K562 (cell line): ENCODE measurements around the gene WTAP. TPM values are rescaled to one million over a fixed set of nuclear protein-coding genes. Genes with fewer than 3 reads are reported as not detected.

Experiments
- ATAC-seq: fragments of 200-7000 bp; cut with Tn5 transposase; 3 replicates; pipeline ENCODE4 v1.9.1; 2020; ENCODE audit warnings: moderate library complexity
- BruUV-seq: library from RNA; stranded (reverse); fragments of 400-500 nt; replicated peaks from 2 replicates; lab custom pipeline; 2021; lab: Mats Ljungman, UMichigan
- CTCF ChIA-PET: fragments of 300-600 bp; formaldehyde crosslinking; extraction: SDS; loops from one replicate; lab custom pipeline; 2021; ENCODE audit warnings: low intra/inter-chr PET ratio; lab: Yijun Ruan, JAX
- POLR2A ChIA-PET: fragments of 300-600, 350-650 bp; sonication (Branson Sonifier 250); formaldehyde crosslinking; extraction: SDS; loops from one replicate; lab custom pipeline; 2021; ENCODE audit warnings: antibody characterized with exemption, inconsistent platforms; lab: Yijun Ruan, JAX
- DNase-seq, 4 experiments: peaks; one replicate each; pipeline versions ENCODE4 v3.0.0 to v3.0.0-alpha.2; 2011 to 2018; ENCODE audit warnings: low spot score in 3 of 4, mixed read lengths in 3 of 4; ENCODE audit errors: extremely low read depth in 1 of 4
- FAIRE-seq: peaks from 2 replicates; lab custom pipeline; 2011; peaks lifted over from hg19 to GRCh38; lab: Jason Lieb, UNC
- H2AFZ ChIP-seq: 2 replicates; pipeline ENCODE4 v1.6.0; 2011; ENCODE audit warnings: low read depth, low read length, control low read depth, inconsistent platforms
- H3K27ac ChIP-seq: fragments of 200-600 bp; 3 replicates; pipeline ENCODE4 v1.8.0; 2011; ENCODE audit warnings: low read depth, mild to moderate bottlenecking, control low read depth, inconsistent platforms, low read length, moderate library complexity, mixed read lengths; ENCODE audit errors: extremely low read depth
- H3K27me3 ChIP-seq, 2 experiments: fragments of 300-600 bp in 1 of 2; 2 replicates in 1 of 2; 3 replicates in 1 of 2; pipeline versions ENCODE4 v1.6.0 to v1.8.0; 2011; ENCODE audit warnings: inconsistent platforms in 2 of 2, low read length in 2 of 2, mild to moderate bottlenecking in 1 of 2, mixed read lengths in 1 of 2, moderate library complexity in 1 of 2; ENCODE audit not compliant: control insufficient read depth in 2 of 2, insufficient read depth in 2 of 2
- H3K36me3 ChIP-seq: fragments of 300-600 bp; 3 replicates; pipeline ENCODE4 v1.8.0; 2011; ENCODE audit warnings: mild to moderate bottlenecking, low read length, inconsistent platforms; ENCODE audit not compliant: control insufficient read depth, insufficient read depth
- H3K4me1 ChIP-seq, 2 experiments: fragments of 200-600 bp in 1 of 2; replicated peaks in 1 of 2; 2 replicates in 1 of 2; 3 replicates in 1 of 2; pipeline versions ENCODE4 v1.5.1 to v1.8.0; 2011; ENCODE audit warnings: inconsistent platforms in 2 of 2, low read length in 2 of 2, mild to moderate bottlenecking in 1 of 2, mixed read lengths in 1 of 2, moderate library complexity in 1 of 2; ENCODE audit not compliant: control insufficient read depth in 2 of 2, insufficient read depth in 2 of 2
- H3K4me2 ChIP-seq: 2 replicates; pipeline ENCODE4 v1.6.1; 2011; ENCODE audit warnings: low read length, control low read depth, inconsistent platforms, mixed read lengths; ENCODE audit not compliant: insufficient read depth
- H3K4me3 ChIP-seq: fragments of 200-600 bp; sonication (generic), shearing (Covaris generic); 2 replicates; pipeline ENCODE4 v1.5.1; 2016; ENCODE audit warnings: control low read depth, inconsistent platforms
- H3K79me2 ChIP-seq: fragments of 200-600 bp; 3 replicates; pipeline ENCODE4 v1.8.0; 2011; ENCODE audit warnings: low read length, inconsistent platforms; ENCODE audit not compliant: control insufficient read depth, insufficient read depth
- H3K9ac ChIP-seq, 2 experiments: 2 replicates each; pipeline versions ENCODE4 v1.6.0 to v1.6.1; 2011; ENCODE audit warnings: low read depth in 2 of 2, low read length in 2 of 2, control low read depth in 1 of 2, inconsistent platforms in 1 of 2, mild to moderate bottlenecking in 1 of 2, mixed read lengths in 1 of 2; ENCODE audit not compliant: insufficient read depth in 1 of 2
- H3K9me1 ChIP-seq: one replicate; pipeline ENCODE4 v1.6.0; 2011; ENCODE audit warnings: inconsistent platforms, mild to moderate bottlenecking, low read length, moderate library complexity; ENCODE audit not compliant: control insufficient read depth, insufficient read depth
- H3K9me3 ChIP-seq: replicated peaks from 2 replicates; pipeline ENCODE4 v1.5.1; 2011; ENCODE audit warnings: low read depth, low read length, inconsistent platforms; ENCODE audit not compliant: control insufficient read depth, insufficient read depth
- H4K20me1 ChIP-seq: replicated peaks from 2 replicates; pipeline ENCODE4 v1.6.1; 2011; ENCODE audit warnings: low read length, inconsistent platforms, mixed read lengths; ENCODE audit not compliant: control insufficient read depth, insufficient read depth
- ERF ChIP-seq: fragments of 450-650 bp; formaldehyde crosslinking; IDR thresholded peaks from 2 replicates; pipeline ENCODE4 v1.4.0; 2020; ENCODE audit warnings: mild to moderate bottlenecking, mixed read lengths
- HDAC8 ChIP-seq: fragments of 450-650 bp; IDR thresholded peaks from 2 replicates; pipeline ENCODE4 v1.6.1; 2016; ENCODE audit warnings: mild to moderate bottlenecking, missing genetic modification characterization, moderate library complexity, missing compliant biosample characterization
- HDGF ChIP-seq: fragments of 450-650 bp; IDR thresholded peaks from 2 replicates; pipeline ENCODE4 v1.6.1; 2016
- HNRNPK ChIP-seq: fragments of 200-400 bp; formaldehyde crosslinking; IDR thresholded peaks from one replicate; pipeline ENCODE4 v1.6.1; 2018; ENCODE audit warnings: mild to moderate bottlenecking, low read depth, low read length; ENCODE audit not compliant: poor library complexity, severe bottlenecking
- MAFK ChIP-seq: IDR thresholded peaks from 2 replicates; pipeline ENCODE4 v1.6.1; 2011; ENCODE audit warnings: low read length, improper control_type of control experiment
- NBN ChIP-seq: fragments of 450-650 bp; IDR thresholded peaks from 2 replicates; pipeline ENCODE4 v1.6.1; 2016; ENCODE audit warnings: low read depth, mild to moderate bottlenecking
- POLR2G ChIP-seq: fragments of 200-400 bp; formaldehyde crosslinking; IDR thresholded peaks from 2 replicates; pipeline ENCODE4 v1.6.1; 2017; ENCODE audit warnings: low read depth, mild to moderate bottlenecking, antibody characterized with exemption, low read length, moderate library complexity
- SAP30 ChIP-seq: fragments of 200-600 bp; sonication (generic); IDR thresholded peaks from 2 replicates; pipeline ENCODE4 v1.6.1; 2012; ENCODE audit warnings: borderline replicate concordance, low read depth, mild to moderate bottlenecking, moderate library complexity, low read length, control low read depth, inconsistent platforms; ENCODE audit not compliant: insufficient read depth, poor library complexity, severe bottlenecking
- ZNF134 ChIP-seq: fragments of 250-450 bp; sonication (Bioruptor Pico); conservative IDR thresholded peaks from 2 replicates; pipeline ENCODE4 v1.4.0; 2020
- ZNF445 ChIP-seq: fragments of 250-450 bp; sonication (Bioruptor Pico); IDR thresholded peaks from 2 replicates; pipeline ENCODE4 v1.4.0; 2020; ENCODE audit warnings: low read depth, mild to moderate bottlenecking, moderate library complexity
- ZNF551 ChIP-seq: fragments of 250-450 bp; sonication (Bioruptor Pico); IDR thresholded peaks from 2 replicates; pipeline ENCODE4 v1.5.0; 2021; ENCODE audit warnings: mild to moderate bottlenecking, moderate library complexity
- ZNF584 ChIP-seq: fragments of 200-800 bp; sonication (Bioruptor generic); IDR thresholded peaks from 2 replicates; pipeline ENCODE4 v1.6.1; 2016; ENCODE audit warnings: low read depth, mild to moderate bottlenecking, missing genetic modification characterization, missing compliant biosample characterization
- ZNF639 ChIP-seq, 2 experiments: fragments of 200-800 bp in 1 of 2; sonication (Bioruptor generic) in 1 of 2; sonication (generic) in 1 of 2; formaldehyde crosslinking in 1 of 2; IDR thresholded peaks in 1 of 2; conservative IDR thresholded peaks in 1 of 2; 2 replicates each; pipeline versions ENCODE4 v1.5.0 to v1.6.1; 2016 to 2020; ENCODE audit warnings: missing compliant biosample characterization in 1 of 2, missing genetic modification characterization in 1 of 2, missing genetic modification reagents in 1 of 2
- WGBS: fragments of 100-300 bp; shearing (Covaris generic); methylation state at CpG from one replicate; pipeline ENCODE4 v1.1.6; 2016; ENCODE audit warnings: low coverage, mixed read lengths; ENCODE audit not compliant: insufficient coverage; ENCODE audit errors: missing lambda C conversion rate; 5-methylcytosine and 5-hydroxymethylcytosine counted together
- in situ Hi-C: fragments of 300-500 bp; cut with MboI; formaldehyde crosslinking; loops from 4 replicates; pipeline ENCODE4 v1.15.0; 2018; ENCODE audit warnings: inconsistent platforms, mixed read lengths
- intact Hi-C: fragments of 100-400 bp; cut with micrococcal nuclease; formaldehyde crosslinking; loops from 2 replicates; pipeline ENCODE4 v1.14.2; 2022
- polyA plus RNA-seq, 8 experiments: library from polyadenylated mRNA; depleted of rRNA in 4 of 8; stranded (reverse) in 5 of 8; unstranded in 3 of 8; fragments of >200 nt; fragmentation: Nextera tagmentation in 2 of 8; fragmentation: Illumina TruSeq in 1 of 8; extraction: Ambion mirVana in 2 of 8; extraction: Trizol in 1 of 8; gene quantifications; 2 replicates each; pipeline versions ENCODE4 v1.2.1 to v1.2.3, GENCODE V29; 2011 to 2014; ENCODE audit warnings: inconsistent platforms in 1 of 8, missing spikeins in 1 of 8
- total RNA-seq, 7 experiments: library from RNA; depleted of rRNA in 6 of 7; stranded (reverse); fragments of >200 nt in 6 of 7; fragmentation: Illumina TruSeq in 2 of 7; extraction: Trizol in 2 of 7; gene quantifications; 2 replicates each; pipeline versions ENCODE4 v1.2.1 to v1.2.3, GENCODE V29; 2011 to 2021; ENCODE audit warnings: low replicate concordance in 1 of 7
- TF ChIP-seq, protein P1 (sequence below): sonication (generic); formaldehyde crosslinking; IDR thresholded peaks from 2 replicates; pipeline ENCODE4 v1.4.0; 2020; ENCODE audit warnings: mild to moderate bottlenecking, missing genetic modification reagents
- TF ChIP-seq, protein P2 (sequence below): fragments of 450-650 bp; IDR thresholded peaks from one replicate; pipeline ENCODE4 v1.6.1; 2018; ENCODE audit warnings: mild to moderate bottlenecking, moderate library complexity; ENCODE audit not compliant: partially characterized antibody

WTAP gene
- total and polyA plus RNA-seq, 9 of the 15 experiments (the other 6 are each of a cell fraction or from before 2014, with no cell fraction given), result 52.4 to 156 (median 110) TPM

- TF ChIP-seq, protein P1, sequence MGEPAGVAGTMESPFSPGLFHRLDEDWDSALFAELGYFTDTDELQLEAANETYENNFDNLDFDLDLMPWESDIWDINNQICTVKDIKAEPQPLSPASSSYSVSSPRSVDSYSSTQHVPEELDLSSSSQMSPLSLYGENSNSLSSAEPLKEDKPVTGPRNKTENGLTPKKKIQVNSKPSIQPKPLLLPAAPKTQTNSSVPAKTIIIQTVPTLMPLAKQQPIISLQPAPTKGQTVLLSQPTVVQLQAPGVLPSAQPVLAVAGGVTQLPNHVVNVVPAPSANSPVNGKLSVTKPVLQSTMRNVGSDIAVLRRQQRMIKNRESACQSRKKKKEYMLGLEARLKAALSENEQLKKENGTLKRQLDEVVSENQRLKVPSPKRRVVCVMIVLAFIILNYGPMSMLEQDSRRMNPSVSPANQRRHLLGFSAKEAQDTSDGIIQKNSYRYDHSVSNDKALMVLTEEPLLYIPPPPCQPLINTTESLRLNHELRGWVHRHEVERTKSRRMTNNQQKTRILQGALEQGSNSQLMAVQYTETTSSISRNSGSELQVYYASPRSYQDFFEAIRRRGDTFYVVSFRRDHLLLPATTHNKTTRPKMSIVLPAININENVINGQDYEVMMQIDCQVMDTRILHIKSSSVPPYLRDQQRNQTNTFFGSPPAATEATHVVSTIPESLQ (CRISPR knock-in tag), result peak; percentile 99
- TF ChIP-seq POLR2G, result peak; percentile 98
- no peak for TF ChIP-seq HDGF
- peak; percentile 89 for TF ChIP-seq ZNF584
- TF ChIP-seq MAFK, result no peak
- TF ChIP-seq HNRNPK, result no peak
- no peak for TF ChIP-seq ZNF445
These were observed at the start of gene WTAP (continued) for GRCh38 chr6:159726918-159727716.

GRCh38 chr6:159677506-159678165, 49.7 kb upstream of the WTAP start:
- no peak overlapping the region for H3K9ac ChIP-seq
- POLR2A ChIA-PET, result interaction anchor here (0.6 to 1.0 kb wide), 4 partner anchors 10 to 664 kb away, joined by 3 to 4 read pairs (median 3); no protein-coding TSS in a partner anchor
- DNase-seq (no peak), FAIRE-seq (no peak), ATAC-seq (peak; percentile 57)
- CTCF ChIA-PET, result no interaction called here
- H3K79me2 ChIP-seq, result peaks cover 5% of the 10 kb centered on the region; the same call in 1 of the 3 replicates
- no peak overlapping the region for H2AFZ ChIP-seq
- H3K27me3 ChIP-seq, result no peaks in the 10 kb centered on the region
- H3K27ac ChIP-seq, result no peak overlapping the region
- H3K9me3 ChIP-seq, result no peaks in the 10 kb centered on the region
- 99% methylated on average over 5 of the region's 5 CpGs for WGBS
- peaks cover 47% of the 10 kb centered on the region for H3K36me3 ChIP-seq
- no peaks in the 10 kb centered on the region for H3K9me1 ChIP-seq
- no peak overlapping the region for H3K4me2 ChIP-seq
- H3K4me3 ChIP-seq, result no peak overlapping the region
- no TSS peak for BruUV-seq
- H4K20me1 ChIP-seq, result no peaks in the 10 kb centered on the region
- in situ Hi-C loops (no loop called here), intact Hi-C loops (no loop called here)
- H3K4me1 ChIP-seq, result no peaks in the 10 kb centered on the region
- TF ChIP-seq ZNF639 (CRISPR knock-in tag; conservative IDR thresholded peaks at IDR 0.05 in 1 of 2, IDR thresholded peaks at IDR 0.05 in 1 of 2), result no peak
- no peak for TF ChIP-seq ERF
- TF ChIP-seq SAP30, result no peak
- TF ChIP-seq HDAC8 (tag), result no peak
- no peak for TF ChIP-seq NBN
- no peak for TF ChIP-seq ZNF551 (CRISPR knock-in tag)
- TF ChIP-seq ZNF134 (CRISPR knock-in tag), result no peak
- TF ChIP-seq, protein P2, sequence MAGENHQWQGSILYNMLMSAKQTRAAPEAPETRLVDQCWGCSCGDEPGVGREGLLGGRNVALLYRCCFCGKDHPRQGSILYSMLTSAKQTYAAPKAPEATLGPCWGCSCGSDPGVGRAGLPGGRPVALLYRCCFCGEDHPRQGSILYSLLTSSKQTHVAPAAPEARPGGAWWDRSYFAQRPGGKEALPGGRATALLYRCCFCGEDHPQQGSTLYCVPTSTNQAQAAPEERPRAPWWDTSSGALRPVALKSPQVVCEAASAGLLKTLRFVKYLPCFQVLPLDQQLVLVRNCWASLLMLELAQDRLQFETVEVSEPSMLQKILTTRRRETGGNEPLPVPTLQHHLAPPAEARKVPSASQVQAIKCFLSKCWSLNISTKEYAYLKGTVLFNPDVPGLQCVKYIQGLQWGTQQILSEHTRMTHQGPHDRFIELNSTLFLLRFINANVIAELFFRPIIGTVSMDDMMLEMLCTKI, result no peak
